GM19395 (cell line): ENCODE measurements around the gene SRRM2.

Experiments used
- ATAC-seq: cut with Tn5 transposase; IDR thresholded peaks from one replicate; pipeline ENCODE4 v1.9.1; 2021; ENCODE audit warnings: mild to moderate bottlenecking, moderate library complexity; ENCODE audit not compliant: unreplicated experiment

SRRM2 gene

DNA sequence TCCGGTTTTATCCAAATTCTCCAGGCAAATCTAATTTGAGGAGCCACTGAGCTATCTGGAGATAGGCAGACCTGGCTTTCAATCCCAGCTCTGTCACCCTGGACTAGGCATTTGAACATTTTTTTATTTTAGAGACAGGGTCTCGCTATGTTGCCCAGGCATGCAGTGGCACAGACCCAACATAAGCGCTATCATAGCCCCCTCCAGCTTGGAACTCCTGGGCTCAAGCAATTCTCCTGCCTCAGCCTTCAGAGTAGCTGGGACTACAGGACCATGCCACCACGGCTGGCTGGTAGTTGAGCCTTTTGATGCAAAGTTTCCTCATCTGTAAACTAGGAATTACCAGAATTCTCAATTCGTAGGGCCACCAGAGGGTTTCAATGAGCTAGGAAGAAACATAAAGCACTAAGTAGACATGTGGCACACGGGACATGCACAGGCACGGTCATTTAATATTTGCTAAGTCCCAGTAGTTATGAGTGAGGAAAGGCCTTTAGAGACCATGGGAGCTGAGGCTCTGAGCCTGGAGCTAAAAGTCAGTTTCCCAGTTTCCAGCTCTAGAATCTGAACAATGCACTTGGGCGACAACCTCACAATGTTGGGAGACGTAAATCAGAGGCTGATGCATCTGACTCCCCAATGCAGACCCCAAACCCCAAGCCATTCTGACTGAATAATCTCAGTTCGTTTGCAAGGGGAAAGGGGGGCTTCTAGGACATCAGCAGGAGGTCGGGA lies 23.5 kb downstream of the SRRM2 start:
- ATAC-seq: no peak

DNA sequence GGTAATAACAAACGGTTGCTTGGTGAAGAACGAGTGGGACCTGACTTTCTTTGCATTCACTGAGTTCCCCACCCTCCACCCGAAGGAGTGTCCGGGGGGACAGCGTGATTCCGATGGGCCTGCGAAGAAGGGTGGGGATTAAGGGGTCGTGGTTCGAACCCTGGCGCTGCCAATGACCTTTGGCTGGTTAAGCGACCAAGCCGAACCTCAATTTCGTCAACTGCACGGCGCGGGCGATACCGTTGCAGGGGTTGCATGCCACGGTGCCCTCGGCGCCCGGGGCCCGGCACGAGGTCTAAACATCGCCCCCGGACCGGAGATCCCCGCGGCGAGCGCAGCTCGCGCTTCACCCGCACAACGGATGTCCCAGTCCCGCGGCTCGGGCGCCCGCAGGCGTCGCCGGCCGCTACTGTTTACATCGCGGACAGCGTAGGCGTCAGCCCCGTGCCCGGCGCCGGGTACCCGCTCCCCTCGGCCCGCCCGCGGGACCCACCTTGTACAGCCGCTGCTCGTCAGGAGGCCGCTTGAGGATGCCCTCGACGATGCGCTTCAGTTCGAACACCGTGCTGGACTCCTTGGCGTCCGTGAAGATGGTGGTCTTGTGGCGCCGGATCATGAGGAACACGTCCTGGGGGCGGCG lies 24.2 kb downstream of the SRRM2 start:
- peak; percentile 32 for ATAC-seq

DNA sequence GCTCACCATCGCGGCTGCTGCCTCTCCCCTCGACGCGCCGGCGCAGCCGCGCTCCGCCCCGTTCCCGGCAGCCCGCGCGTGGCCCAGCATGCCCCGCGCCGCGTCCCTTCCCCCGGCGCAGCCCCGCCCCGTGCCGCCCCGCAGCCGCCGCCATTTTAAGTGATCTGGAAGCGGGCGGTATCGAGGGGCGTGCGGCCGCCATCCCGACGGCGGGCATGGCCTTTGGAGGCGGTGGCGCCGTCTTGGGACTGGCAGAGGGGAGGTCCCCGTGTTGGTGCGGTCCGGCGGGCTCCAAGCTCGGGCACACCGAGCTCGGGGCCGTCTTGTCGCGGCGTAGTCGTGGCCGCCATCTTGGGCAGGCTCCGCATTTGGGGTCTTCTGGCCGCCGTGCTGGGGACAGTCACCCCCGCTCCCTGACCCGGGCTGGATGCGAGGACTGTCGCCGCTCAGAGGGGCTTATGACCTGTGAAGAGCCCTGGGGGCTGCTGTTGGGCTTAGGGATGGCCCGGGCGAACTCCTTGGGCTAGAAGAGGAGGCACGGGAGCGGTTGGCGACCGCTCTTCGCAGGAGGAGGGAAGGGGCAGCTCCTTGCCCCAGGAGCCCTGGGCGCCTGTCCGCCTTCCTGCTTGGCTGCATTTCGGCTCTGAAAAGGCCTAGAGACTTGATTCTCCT lies 24.9 kb downstream of the SRRM2 start, which contains the start of gene ELOB:
TSS of gene ELOB (minus strand) at position 50 of the 672 bp plus-strand sequence. CDS start at position 9, 41 bp downstream.
- ATAC-seq: peak; percentile 72

DNA sequence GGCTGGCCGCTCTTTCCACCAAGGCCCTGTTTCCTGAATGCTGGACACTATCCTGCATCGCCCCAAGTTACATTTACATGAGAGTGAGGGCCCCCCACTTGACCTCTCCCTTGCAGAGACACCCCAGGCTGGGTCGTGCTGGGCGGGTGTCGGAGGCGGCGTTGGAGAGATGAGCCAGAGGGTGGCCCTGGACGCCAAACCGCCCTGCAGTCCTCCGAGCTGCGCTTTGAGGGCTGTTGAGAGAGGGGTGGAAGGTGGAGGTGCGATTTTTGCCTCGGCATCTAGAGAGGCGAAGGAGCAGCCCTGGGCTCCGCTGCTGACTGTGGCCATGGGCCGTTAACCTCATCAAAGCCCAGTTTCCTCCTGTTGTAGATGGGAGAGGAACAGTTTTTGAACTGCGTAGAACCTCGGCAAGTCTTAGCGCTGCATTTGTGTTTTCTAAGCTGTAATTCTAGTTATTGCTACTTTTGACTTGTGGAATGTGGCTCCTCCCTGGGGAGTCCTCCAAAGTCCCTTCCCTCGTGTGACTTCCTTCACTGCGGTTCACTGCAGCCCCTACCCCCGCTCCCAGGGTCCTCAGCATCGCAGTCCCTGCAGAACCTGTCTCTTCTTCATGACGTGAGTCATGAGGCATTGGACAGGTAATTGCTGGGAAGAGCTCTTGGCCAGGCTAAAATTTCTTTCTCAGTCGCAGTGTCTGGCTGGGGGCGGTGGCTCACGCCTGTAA lies 25.6 kb downstream of the SRRM2 start:
- ATAC-seq: peak; percentile 5

DNA sequence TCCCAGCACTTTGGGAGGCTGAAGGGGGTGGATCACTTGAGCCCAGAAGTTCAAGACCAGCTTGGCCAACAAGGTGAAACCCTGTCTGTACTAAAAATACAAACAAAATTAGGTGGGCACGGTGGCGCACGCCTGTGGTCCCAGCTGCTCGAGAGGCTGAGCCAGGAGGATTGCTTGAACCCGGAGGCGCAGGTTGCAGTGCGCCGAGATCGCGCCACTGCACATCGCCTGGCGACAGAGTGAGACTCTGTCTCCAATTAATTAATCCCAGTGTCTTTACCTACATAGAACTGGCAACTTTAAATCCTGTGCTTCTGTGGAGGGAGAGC lies 26.2 kb downstream of the SRRM2 start:
- ATAC-seq: no peak

DNA sequence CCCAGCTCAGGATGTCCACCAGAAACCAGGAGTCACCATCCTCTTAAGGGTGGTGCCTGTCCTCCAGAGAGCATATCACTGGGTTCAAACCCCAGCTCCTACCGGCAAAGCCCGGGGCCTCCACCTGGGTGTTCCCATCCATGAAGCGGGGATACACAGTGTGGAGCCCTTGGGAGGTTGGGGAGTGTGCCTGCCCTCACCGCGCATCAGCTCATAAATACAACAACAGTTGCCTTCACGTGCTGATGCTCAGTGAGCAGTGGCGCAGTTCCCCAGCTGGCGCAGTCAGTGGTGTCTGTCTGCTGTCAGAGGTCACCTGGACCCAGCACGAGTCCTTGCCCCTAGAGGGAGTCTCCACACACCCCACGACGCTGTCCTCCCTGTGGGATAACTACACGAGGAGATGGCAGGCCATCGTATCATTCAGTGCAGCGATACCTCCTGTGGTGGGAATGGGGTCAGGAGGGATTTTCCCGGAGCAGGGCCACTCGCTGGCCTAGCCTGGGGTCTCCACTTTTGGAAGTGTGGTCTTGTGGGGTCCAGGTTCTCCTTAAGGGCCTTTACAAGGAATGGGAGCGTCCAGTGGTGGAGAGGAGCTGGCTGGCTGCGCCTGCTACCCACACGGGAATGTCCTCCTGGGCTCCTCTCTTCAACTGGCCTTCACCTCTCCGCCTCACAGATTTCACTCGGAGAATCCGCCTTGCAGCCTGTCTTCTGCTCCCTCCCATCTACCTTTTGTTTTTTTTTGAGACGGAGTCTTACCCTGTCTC lies 26.9 kb downstream of the SRRM2 start:
- no peak for ATAC-seq

DNA sequence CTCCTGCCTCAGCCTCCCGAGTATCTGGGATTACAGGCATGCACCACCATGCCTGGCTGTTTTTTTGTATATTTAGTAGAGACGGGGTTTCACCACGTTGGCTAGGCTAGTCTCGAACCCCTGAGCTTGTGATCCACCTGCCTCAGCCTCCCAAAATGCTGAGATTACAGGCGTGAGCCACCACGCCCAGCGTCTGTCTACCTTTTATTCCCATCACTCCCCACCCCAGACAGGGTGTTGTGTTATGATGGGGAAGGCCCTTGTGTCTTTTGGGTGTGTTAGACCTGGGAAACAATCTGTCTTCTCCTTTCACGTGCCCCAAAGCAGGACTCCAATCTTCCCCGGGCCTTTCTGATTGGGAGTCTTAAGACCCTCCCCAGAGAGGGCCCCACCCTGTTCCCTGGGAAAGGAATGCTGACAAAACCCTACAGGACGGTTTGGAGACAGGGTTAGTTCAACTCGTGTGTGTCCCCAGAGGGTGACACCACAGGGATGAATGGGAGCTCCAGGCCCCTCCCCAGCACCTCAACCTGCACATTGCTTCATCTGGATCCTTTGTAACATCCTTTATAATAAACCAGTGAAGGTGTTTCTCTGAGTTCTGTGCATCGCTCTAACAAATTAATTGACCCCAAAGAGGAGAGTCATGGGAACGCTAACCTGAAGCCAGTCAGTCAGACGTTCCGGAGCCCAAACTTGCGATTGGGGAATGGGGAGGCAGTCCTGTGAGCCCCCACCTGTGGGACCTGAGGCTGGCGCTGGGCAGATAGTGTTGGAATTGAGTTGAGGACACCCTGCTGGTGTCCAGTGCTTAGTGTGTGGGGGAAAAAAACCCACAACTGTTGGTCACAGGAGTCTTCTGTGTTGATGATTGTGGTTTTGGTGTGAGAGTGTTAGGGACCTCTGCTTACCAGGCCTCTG lies 27.8 kb downstream of the SRRM2 start:
- no peak for ATAC-seq

DNA sequence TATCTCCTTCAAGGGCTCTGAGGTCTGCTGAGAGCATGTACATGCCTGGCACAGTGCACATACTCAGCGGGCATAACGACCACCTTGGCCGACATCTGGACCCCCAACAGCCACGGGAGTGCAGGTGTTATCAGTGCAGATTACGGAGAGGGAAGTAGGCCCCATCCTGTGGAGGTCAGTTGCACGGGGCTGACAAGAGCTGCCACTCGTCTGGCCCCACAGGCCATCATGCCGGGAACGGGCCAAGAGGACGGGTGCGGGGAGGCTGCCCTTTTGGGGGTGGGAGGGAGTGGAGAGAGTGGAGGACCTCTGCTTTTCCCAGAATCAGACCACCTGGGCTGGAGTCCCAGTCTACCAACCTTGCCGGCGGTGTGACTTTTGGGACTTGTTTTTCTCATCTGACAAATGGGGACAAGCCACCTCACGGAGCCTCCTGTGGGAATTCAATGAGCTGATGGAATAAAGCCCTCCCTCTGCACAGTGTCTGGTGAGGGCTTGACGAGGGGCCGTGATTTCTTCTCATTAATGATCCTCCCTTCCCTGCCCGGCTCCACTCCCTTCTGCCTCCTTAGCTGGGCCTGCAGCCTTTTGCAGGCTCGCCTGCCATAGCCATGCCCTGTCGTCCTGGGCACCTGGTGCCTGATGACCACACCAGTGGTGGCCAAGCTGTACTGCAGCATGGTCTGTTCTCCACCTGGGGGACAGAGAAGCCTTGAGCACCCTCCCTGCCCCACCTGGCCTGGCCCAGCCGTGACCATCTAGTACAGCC lies 30.3 kb downstream of the SRRM2 start:
- ATAC-seq: no peak

DNA sequence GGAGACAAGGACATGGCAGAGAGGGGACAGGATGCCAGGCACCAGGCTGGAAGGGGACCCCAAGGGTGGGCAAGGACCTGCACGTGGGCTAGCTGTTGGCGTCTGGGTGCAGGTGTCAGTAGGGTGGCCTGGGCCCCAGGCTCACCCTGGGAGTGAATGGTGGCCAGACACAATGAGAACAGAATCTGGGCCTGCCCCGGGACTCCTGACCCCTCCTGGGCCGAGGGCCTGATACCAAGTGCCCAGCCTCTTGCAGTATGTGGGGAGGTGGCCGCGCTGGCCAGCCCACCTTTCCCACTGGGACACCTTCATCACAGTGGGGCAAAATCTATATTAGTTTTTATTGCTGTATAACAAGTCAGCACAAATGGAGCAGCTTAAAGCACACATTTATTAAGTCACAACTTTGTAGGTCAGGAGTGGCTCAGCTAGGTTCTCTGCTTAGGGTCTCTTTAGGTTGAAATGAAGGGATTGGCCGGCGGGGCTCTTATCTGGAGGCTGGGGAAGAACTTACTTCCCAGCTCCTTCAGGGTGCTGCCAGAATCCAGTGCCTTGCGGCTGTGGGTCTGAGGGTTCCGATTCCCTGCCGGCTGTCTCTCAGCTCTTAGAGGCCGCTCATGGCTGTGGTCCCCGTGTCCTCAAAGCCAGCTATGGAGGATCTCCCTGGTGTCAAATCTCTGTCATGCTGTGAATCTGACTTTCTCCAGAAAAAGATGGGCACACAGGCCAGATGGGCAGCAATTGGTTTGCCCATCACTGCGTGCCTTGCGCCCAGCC lies 31.3 kb downstream of the SRRM2 start:
- ATAC-seq: no peak

DNA sequence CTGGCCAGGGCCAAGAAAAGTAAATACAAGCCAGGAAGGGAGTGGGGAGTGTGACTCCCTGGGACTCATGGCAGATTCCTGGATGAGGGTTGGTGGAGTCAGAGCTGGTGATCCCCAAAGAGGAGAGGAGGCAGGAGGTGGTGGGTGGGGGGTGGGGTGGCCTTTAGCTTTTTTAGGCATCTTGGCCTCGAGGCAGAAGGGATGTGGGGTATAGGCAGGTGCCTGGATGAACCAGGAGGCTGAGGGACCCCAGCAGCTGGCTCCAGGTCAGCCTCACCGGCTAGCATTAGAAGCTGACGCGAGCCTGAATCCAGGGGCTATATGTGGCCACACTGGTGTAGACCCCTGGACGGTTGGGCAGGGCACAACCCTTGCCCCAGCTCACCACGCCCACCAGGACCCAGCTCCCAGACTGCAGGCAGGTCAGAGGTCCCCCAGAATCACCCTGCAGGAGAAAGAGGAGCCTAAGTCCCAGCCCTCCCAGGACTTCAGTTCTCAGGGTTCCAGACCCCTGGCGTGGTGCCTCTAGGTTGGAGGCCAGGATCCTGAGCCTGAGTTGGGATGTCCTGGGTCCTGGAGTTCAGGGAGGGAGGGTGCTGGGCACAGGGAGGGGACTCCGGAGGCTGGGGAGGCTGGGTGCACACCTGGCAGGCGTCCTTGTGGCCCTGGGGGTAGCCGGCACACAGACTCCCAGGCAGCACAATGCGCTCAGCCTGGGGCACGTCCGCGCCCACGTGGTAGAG lies 32.1 kb downstream of the SRRM2 start:
- ATAC-seq: no peak

DNA sequence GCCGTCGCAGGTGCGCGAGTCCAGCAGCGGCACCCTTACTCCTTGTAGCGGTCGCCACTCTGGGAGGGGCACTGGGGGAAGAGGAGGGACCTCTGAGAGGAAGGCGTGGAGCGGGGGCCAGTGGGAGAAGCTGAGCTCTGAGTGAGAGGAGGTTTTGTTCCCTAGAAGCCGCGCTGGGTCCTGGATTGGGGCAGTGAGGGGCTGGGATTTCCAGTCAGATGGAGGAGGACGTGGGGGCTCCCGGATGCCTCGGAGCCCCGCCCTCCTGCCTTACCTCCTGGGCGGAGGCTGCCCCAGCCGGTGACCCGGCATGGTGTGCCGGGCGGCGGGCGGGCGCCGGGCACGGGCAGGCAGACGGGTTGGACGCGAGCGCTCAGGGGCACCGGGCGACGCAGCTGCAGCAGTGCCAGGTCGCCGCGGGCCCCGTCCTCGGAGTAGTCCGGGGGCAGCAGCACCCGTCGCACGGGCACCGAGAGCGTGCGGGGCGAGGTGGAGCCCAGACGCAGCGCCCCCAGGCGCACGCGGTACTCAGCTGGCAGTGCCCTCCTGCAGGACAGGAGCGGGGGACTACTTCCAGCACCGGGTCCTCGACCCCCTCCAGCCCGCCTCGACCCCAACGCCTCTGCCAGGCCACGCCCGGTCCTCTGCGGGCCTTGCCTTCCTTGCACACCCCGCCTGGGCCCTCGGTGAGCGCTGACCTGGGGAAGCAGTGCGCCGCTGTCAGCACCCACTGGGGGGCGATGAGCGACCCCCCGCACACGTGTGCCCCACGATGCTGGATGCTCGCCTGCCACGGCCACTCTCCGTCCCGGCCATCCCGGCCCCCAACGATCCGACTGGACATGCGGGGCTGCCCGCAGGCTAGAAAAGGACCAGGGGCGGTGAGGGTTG lies 32.9 kb downstream of the SRRM2 start:
- no peak for ATAC-seq

DNA sequence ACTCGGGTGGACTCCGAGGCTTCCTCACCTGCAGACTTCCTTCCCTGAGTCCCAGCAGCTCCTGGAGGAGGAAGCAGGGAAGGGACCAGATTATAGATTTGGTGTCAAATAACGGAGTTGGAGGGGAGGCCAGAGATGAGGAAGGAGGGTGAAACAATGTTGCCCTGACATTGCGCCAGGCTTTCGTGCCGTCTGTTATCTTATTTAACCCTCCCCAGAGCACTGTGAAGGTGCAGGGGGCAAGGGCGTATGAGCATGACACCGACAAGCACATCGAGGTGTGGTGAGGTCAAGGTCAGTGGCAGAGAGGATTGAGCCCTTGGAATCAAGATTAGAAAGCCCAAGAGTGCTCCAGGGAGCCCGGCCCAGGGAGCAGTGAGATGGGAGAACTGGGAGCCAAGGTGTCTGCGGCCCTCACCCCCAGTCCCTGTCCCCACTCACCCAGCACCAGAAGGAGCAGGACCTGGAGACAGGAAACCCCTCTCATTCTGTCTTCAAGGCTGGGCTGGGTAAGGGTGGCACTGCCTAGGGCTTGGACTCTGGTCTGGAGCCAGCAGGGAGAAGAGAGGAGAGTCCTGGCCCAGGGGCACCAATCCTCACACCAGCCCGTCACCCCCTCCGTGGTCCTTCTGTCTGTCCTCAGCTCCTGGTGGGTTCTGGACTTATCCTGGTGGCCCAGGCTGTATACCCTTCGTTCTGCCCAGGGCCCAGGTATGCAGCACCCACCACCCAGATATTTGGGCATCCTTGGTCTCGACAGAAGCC lies 33.8 kb downstream of the SRRM2 start:
- no peak for ATAC-seq

DNA sequence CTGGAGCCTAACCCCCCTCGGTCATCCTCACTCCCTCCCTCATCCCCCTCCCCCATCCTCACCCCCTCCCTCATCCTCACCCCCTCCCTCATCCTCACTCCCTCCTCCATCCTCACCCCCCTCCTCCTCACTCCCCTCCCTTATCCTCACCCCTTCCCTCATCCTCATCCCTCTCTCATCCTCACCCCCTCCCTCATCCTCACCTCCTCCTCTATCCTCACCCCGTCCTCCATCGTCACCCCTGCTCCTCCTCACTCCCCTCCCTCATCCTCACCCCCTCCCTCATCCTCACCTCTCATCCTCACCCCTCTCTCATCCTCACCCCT lies 34.4 kb downstream of the SRRM2 start:
- no peak for ATAC-seq

DNA sequence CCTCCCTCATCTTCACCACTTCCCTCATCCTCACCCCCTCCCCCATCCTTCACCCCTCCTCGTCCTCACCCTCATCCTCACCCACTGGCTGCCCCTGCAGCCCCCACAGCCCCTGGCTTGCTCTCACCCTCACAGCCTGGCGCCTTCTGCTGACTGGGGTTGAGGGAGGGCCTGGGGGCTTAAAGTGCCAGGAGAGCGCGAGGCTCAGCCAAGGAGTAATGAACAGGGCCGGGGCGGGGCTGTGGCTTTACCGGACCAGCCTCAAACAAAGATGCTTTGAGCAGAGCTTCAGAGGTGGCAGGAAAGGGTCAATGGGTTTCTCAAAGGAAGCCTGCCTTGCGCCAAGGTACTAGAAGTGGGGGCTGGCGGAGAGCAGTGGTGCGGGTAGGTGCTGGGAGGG lies 35.0 kb downstream of the SRRM2 start, which contains the start of gene PRSS33:
TSS of gene PRSS33 (minus strand) at position 155 of the 400 bp plus-strand sequence. CDS start 1,013 bp downstream, outside the sequence.
- no peak for ATAC-seq

DNA sequence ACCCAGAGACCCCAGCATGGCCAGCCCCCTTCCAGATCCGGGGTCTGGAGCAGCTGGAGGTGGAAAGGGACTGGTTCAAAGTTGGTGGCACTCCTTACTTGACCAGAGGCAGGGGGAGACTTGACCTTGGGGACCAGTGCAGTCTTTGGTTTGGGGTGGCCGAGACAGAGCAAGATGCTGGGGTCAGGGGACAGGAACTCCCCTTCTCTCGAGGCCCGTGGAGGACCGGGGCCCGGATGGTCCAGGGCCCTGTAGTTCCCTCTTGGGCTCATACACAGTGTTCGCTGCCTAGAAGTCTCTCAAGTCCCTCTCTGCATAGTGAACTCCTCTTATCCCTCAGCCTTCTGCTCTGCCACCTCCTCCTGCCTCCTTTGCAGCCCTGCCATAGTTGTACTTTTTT lies 35.5 kb downstream of the SRRM2 start:
- no peak for ATAC-seq

DNA sequence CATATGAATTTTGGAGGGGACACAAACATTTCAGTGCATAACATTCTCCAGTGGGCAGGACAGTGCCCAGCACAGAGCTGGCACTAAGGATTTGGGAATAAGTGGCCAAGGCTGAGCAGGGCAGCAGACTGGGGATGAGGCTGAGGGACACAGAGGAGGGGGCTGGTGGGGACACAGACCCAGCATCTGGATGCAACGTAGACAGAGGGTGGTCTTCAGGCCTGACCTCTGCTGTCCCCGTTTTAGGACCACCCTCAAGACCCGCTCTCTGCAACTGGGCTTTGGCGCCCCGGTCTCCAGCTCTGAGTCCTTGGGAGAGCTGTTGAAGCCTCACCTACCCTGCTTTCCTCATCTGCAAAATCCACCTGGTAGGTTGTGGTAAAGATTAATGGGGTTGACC lies 38.2 kb downstream of the SRRM2 start:
- no peak for ATAC-seq
